ENCODE measurements around the gene ZP1.
"Not testable (repeated sequence)": the region's sequence is repeated elsewhere in the genome, so short reads cannot be mapped to it uniquely, and the experiment has no call there.

ZP1 gene, protein sequence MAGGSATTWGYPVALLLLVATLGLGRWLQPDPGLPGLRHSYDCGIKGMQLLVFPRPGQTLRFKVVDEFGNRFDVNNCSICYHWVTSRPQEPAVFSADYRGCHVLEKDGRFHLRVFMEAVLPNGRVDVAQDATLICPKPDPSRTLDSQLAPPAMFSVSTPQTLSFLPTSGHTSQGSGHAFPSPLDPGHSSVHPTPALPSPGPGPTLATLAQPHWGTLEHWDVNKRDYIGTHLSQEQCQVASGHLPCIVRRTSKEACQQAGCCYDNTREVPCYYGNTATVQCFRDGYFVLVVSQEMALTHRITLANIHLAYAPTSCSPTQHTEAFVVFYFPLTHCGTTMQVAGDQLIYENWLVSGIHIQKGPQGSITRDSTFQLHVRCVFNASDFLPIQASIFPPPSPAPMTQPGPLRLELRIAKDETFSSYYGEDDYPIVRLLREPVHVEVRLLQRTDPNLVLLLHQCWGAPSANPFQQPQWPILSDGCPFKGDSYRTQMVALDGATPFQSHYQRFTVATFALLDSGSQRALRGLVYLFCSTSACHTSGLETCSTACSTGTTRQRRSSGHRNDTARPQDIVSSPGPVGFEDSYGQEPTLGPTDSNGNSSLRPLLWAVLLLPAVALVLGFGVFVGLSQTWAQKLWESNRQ

DNA sequence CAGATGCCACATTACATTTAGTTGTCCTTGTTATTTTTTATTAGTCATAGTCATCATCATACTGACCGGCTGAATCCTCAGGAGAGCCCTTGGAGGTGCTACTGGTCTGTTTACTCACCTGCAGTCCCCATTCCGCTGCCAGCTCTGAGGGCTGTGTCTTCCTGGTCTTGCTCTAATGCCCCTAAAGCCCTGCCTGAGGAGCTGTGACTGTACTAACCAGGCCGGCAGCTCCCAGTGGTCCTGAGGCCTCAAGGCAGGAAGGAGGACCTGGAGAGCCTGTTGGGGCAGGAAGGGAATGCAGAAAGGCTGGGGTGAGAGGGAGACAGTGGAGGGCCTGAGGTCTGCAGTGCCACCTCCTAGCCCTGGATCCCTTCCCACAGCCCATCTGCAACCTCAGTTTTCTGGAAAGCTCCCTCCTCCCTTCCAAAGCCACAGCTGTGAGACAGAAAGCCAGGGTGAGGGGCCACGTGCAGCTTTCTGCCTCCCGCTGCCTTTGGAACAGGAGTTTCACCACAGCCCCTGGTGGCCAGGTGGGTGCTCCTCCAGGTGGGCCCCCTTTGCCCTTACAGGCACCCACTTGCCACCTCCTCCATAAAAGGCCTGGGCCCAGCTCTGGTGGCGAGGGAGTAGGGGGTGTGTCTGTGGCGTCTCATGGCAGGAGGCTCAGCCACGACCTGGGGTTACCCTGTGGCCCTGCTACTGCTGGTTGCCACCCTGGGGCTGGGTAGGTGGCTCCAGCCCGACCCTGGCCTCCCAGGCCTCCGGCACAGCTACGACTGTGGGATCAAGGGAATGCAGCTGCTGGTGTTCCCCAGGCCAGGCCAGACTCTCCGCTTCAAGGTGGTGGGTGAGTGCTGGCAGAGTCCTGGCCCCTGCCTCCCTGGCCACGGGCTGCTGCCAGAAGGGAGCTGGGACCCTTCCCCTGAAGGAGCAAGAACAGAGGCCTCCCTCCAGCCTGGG is at the start of gene ZP1:
TSS of gene ZP1 (plus strand) at position 632 of the 960 bp plus-strand sequence. CDS start at position 652, 20 bp downstream.
- no peak for DNase-seq

DNA sequence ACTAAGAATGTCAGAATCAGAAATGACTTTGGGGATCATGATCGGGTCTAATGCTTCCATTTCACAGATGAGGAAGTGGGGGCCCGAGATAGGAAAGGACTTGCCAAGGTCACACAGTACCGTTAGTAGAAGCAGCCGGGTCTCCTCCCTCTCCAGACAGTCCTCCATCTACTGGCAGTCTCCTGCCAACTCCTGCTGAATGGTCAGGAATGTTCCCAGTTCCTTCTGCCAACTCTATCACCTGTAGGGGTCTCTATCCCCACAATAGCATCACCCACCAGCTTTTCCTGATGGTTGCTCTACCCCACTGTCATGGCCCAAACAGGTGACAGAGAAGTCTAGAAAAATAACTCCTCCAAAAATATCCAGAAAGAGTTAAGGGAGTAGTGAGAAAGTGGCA is 49.3 kb upstream of the ZP1 start:
- DNase-seq: no peak

DNA sequence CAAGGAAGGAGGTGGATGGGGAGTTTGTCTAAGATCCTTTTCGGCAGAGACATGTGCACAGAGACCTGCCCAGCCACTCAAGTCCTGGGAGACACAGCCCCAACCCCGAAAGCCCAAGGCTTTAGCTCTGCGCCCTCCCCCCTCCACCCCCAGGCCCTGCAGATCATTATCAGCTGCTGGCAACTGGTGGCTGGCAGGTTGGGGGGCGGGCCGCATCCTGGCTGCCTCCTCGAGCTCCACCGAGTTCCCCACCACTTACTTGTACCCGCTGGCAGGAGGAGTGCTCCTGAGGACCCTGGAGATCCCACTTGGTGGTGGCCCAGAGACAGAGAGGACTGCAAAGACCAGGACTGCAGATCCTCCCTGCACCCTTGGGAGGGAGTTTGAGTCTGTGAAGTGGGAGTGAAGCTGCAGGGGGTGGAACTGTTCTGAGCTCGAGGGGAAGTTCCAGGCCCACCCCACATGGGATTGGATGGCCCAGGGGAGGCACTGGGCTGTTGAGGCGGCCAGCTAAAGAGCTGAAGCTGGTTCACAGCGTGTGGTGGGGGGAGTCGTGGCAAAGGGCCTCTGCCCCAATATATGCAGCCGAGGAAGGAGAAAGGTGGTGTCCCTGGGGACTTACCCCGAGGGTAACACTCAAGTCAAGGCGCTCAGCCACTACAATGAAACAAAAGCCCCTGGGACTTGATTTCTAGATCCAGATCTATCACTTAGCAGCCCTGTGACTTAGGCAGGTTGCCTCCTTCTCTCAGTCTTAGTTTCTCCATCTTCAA is 45.3 kb upstream of the ZP1 start:
- no peak for DNase-seq

DNA sequence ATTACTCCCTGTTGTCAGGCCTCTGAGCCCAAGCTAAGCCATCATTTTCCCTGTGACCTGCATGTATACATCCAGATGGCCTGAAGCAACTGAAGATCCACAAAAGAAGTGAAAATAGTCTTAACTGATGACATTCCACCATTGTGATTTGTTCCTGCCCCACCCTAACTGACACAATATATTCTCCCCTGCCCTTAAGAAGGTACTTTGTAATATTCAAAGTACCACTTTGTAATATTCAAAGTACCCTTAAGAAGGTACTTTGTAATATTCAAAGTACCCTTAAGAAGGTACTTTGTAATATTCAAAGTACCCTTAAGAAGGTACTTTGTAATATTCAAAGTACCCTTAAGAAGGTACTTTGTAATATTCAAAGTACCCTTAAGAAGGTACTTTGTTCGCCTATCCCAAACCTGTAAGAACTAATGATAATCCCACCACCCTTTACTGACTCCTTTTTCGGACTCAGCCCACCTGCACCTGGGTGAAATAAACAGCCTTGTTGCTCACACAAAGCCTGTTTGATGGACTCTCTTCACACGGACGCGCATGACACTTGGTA is 43.5 kb upstream of the ZP1 start:
- not testable (repeated sequence) for DNase-seq

DNA sequence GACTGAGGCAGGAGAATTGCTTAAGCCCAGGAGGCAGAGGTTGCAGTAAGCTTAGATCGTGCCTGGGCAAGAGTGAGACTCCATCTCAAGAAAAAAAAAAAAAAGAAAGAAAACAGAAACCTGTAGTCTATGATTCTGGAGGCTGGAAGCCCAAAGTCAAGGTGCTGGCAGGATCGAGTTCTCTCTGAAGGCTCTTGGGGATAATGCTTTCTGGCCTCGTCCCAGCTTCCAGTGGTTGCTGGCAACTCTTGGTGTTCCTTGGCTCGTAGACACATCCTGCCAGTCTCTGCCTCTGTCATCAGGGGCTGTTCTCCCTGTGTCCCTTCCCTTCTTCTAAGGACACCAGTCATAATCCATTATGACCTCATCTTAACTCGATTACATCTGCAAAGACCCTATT is 42.2 kb upstream of the ZP1 start:
- no peak for DNase-seq

DNA sequence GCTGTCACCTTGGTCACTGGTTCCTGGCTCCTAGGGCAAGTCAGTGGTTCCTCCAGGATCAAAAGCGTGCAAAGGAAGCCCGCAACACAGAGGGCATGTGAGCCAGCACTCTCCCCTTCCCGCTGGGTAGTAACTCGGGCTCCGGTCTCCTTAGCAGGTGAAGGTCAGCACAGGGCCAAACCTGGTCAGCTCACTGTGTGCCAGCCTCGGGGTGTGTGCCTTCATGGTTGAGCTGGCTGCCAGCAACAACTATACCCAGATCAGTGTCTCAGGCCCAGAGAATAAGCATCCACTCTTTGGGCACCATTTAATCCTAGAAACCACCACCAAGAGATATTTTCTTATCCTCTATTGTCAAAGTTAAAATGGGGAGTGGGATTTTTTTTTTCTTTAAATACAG is 41.6 kb upstream of the ZP1 start:
- no peak for DNase-seq

DNA sequence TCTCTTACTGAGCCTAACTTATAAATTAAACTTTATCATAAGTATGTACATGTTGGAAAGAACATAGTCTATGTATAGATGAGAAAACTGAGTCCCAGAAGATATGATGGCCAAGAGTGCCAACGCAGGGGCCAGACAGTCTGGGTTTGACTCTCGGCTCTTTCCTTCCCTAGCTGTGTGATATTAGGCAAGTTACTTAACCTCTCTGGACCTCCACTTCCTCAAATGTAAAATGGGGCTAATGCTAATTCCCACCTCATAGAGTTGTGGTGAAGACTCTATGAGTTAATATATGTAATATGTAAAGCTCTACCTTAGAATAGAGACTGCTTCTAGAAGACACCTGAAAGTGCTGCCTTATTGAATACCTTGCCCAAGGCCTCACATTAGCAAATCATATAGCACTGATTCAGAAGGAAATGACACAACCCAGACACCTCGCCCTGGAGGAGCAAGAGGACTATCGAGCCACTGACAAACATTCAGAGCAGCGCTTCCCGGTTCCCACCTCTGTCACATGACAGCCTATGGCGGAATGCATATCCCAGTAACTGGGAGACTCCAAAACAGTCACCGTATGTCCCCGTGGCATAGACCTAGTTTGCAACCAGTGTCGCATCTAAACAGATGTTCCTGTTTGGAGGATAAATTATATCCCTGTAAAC is 36.7 kb upstream of the ZP1 start:
- DNase-seq: no peak

DNA sequence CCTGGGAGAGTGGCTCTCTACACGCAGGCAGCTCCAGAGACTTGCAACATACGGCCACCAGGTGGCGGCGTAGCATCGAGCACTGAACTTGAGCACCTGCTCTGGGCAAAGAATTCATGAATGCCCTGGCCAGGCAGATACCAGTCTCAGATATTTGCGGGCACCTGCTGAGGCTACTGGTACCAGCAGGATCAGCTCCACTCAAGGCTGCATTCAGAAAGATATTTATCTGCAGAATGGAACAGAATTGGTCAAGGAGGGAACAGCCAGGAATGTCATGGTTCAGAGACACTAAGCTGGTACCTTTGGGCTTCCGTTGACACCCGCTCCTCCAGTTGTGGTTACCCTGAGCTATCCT is 36.2 kb upstream of the ZP1 start:
- DNase-seq: peak; percentile 50

DNA sequence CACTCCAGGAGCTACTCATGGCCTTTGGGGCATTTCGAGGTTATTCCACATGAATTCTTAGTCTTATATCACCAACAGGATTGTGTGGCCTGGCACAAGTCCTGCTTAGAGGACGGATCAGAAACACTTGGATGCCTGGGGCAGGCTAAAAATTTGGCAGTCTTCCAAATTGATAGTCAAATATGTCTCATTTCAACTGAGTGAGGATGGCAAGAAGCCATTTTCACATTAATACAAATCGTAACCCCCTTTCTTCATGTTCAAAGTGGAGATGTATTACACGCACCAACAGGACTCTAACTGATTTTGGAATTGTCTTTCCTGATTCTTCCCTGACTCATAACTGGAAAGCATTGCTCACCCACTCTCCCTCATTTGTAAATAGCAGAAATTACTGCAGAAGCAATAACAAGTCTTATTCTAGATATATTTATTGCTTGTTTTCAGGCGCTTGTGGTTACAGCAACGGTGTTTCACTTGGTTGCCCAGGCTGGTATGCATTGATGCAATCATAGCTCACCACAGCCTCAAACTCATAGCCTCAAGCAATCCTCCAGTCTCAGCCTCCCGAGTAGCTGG is 35.8 kb upstream of the ZP1 start:
- DNase-seq: no peak

DNA sequence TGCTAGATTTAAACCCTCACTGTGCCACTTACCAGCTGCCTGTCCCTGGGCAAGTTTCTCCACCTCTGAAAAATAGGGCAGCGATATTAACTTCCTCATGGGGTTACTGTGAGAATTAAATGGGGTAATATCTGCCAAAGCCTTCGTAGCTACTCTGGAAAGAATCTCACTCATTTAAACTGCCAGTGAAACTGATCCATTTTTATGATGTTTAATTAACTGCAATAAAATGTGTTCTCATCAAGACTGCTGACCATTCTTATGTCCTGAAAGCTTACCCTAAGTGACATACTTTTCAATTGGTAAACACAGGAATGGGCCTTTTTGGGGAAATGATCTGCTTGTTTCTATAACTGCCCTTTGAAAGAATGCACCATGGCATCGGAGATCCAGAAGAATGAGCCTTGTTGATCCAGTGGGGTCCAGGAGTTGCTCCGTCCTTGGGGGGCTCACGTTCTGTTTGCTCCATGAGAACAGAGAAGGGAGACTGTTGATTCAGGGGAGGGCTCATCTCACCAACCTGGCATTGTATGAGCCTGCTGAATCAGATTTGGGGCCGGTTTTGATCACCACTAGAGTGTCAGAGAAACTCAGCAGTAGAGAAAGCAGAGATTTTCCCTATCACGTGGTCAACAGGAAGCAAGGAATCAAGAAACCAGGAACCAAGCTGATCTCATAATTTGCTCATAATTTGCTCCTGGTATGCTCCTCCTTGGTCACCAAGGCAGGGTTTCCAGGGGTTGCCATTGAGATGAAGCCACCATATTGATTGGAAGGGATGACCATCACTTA is 32.4 kb upstream of the ZP1 start:
- DNase-seq: no peak

DNA sequence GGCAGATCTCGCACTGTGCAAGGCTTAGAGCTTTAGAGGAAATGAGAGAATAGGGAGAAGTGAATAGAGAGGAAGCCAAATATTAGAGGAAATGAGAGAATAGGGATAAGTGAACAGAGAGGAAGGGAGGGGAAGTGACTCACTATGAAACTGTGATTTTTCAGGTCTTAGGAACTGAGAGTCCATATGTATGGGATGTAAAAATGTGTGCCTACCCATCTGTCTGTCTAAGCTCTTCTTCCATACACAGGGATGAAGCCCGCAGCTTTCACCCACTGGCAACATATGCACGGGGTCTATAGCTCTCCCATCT is 31.9 kb upstream of the ZP1 start:
- DNase-seq: peak; percentile 89

DNA sequence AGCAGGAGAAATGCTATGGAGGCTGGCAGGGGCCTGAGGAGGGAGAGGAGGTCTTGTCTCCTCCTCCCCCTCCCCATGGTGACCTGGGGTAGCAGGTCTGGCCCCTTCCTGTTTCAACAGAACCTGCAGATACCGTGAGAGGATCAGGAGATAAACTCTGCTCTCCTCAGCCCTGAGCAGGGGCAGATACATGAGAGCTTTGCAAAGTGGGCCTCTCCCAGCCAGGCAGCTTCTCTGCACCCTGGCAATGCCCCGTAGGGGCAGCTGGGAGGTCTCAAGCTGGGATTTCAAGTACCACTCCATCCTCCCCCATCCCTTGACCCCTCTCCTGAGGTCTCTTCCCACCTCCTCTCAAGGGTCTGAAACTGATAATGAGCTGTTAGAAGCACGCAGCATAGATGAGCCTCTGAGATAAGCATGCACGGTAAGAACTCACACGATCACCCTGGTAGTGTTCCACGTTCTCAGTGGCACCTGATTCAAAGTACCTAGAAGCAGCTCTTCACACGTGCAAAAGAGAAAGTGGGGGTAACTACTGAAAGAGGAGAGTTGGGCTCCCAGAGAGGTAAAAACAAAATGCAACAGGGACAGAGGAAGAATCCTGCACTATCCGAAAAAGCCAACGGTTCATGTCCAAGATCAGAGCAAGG is 30.4 kb upstream of the ZP1 start:
- no peak for DNase-seq

DNA sequence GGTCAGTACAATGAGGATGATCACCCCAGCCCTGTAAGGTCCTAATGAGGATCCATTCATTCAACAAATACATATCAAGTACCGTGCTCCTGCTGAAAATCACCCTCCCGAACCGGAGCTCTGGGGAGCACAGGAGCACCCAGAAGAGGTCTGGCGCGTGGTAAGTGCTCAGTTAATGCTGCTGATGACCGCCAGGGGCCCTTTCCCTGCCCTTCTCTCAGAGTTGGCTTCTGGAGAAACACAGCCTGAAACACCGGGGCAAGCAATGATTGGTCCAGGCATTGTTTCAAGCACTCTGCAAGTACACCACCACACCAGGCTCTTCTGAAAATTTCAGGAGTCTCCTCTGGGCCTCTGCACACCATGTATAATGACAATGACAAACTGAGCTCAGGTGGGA is 29.2 kb upstream of the ZP1 start:
- no peak for DNase-seq

DNA sequence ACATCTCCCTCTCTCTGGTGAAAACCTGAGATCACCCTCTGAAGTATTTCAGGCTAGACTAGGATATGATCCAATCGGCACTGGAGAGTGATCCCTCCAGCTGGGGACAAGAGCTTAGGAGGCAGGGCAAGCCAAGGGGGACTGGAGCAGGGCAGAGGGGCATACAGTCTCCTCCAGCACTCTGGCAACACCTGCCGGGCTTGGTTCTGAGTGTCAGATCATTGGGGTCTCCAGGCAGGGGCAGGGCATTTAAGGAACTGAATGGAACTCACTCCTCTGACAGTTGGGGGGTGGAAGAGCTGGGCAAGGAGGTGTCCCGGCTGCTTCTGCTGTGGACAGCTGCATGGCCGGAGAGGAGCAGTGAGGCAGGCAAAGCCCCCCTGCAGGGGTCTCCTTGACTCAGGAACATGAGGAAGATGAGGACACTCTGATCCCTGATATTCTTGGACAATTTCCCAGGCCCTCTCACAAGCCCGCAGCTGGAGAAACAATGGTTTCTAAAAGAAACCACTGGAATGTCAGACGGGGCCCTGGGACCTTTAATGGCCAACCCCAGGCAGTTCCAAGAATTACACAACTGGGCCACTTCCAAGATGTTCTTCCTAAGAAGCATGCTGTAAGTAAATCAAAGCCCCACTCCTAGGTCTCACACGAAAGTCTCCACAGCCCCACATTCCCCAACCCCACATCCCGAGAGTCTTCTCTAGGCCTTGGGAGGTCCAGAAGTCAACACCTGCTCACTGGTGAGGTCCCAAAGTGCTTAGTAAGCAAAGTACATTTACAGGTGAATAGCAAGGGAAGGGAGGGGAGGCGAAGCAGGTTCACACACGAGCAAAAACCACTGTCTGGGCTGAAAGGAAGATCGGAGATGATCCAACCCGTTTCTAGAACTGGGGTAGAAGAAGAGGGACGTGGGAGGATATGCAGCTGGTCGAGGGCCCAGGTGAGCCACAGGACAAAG is 26.6 kb upstream of the ZP1 start:
- no peak for DNase-seq

DNA sequence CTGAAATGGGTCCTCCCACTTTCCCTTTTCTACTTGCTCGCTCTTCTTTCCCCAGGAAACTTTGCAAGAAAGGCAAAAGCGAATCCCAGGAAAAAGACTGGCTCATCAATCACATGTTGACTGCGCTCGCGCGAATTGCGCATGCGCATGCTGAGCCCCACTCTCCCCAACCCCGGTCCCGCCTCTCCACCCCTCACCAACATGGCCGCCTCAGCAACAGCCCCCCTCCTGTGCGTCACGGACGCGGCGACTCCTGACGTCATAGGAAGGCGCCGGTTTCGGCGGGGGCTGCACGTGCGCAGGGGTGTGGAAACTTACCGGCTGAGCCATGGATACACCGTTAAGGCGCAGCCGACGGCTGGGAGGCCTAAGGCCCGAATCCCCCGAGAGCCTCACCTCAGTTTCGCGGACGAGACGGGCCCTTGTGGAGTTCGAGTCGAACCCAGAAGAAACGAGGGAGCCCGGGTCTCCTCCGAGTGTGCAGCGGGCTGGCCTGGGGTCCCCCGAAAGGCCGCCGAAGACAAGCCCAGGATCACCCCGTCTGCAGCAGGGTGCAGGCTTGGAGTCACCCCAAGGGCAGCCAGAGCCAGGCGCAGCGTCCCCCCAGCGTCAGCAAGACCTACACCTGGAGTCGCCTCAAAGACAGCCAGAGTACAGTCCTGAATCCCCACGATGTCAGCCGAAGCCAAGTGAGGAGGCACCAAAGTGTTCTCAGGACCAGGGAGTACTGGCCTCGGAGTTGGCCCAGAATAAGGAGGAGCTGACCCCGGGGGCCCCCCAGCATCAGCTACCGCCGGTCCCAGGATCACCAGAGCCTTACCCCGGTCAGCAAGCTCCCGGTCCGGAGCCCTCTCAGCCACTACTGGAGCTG is 25.3 kb upstream of the ZP1 start, which contains the start of gene CCDC86:
TSS of gene CCDC86 (plus strand) at position 317 of the 871 bp plus-strand sequence. CDS start at position 329, 12 bp downstream.
- peak; percentile 92 for DNase-seq

DNA sequence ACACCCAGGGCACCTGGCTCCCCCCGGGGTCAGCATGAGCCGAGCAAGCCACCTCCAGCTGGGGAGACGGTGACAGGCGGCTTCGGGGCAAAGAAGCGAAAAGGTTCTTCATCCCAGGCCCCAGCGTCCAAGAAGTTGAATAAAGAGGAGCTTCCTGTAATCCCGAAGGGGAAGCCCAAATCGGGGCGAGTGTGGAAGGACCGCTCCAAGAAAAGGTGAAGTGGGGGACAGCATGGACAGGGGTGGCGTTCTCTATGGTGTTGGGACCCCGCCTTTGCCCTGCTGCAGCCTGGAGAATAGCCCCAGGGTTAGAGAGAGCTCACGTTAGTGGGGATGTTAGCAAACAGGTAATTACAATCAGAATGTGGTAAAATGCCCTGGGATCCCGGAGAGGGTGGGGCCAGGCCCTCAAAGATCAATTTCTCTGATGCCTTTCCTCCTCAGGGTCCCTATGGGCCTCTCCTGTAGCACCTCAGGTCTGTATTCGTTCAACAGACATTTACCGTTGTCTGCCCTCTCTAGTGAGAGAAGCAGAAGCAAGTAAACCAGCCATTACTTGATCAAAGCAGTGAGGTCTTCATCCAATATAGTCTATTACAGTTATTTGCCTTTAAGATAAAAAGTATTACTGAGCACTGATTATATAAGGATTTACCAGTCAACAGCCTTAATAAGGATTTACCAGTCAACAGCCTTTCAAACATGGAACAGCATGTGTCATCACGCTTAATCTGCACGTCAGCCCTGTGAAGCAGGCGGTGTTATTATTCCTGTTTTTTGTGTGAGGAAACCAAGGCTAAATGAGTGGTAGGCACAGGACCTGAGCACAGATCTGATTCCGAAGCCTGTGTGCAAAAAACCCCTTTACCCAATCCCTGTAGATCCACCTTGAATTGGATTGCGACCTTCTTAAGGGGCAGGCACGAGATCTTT is 24.4 kb upstream of the ZP1 start:
- DNase-seq: no peak

All from MV-4-11 (cell line).